Endometrium (tissue), 2 donors: Measurements from ENCODE around the gene CREM.
"Not testable (repeated sequence)": the region's sequence is repeated elsewhere in the genome, so short reads cannot be mapped to it uniquely, and the experiment has no call there.

ENCODE experiments used
- FAIRE-seq: peaks from 2 replicates; lab custom pipeline; 2012; peaks lifted over from hg19 to GRCh38; lab: Jason Lieb, UNC
- donor health status: control.
- donor health status: control.

The CREM gene

DNA sequence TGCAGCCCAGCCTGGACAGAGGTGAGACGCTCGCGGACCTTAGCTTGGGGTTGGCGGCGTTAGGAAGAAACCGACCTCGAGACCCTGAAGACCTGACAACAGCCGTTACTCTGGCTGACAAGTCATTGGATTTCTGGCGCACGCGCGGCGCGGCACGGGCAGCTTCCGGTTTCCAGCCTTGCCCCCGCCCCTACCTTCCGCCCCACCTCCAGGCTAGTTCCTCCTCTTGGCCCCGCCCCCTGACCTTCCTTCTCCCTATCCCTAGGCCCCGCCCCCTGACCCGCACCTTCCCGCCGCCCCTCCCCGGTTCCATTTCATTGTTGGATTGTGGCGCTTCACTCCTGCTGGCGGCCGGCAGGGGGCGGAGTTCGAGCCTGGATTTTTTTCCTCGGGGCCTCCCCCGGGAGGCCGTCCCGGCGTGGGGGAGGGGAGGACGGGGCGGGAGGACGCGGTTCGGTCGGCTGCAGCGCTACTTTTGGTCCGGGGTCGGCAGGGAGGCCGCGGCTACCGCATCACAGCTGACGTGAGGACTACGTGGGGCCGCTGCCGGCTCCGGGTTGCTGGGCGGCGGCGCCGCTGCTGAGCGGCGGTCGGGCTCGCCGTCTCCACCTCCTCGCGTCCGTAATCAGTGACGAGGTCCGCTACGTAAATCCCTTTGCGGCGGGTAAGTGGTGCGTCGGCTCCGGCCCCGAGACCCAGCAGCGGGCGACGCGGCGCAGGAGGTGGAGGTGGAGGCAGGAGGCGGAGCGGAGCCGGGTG lies at the start of gene CREM:
Gene CREM (plus strand): TSS at position 317 of the 759 bp plus-strand sequence. CDS start 10,990 bp downstream, outside the sequence.
- no peak for FAIRE-seq

GRCh38 chr10:35079265-35079664 lies 47.4 kb upstream of the CREM start:
- FAIRE-seq: no peak

DNA sequence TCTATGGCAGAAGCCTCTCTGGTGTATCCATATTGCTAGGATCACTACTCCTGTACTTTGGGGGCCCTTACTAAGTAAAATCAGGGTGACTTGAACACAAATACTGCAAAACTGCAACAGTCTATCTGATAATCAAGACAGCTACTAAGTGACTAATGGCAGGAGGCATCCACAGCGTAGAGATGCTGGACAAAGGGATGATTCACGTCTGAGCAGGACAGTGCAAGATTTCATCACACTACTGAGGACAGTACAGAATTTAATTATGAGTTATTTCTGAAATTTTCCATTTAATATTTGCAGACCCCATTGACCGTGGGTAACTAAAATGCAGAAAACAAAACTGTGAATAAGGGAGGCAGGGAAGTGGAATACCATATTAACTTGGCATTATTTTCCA lies 46.9 kb upstream of the CREM start:
- no peak for FAIRE-seq

- not testable (repeated sequence) for FAIRE-seq
Observed at GRCh38 chr10:35080261-35080660, 46.4 kb upstream of the CREM start.

- no peak for FAIRE-seq
Observed at GRCh38 chr10:35083242-35083641, 43.4 kb upstream of the CREM start.

GRCh38 chr10:35089611-35090161 lies 37.0 kb upstream of the CREM start:
- no peak for FAIRE-seq

DNA sequence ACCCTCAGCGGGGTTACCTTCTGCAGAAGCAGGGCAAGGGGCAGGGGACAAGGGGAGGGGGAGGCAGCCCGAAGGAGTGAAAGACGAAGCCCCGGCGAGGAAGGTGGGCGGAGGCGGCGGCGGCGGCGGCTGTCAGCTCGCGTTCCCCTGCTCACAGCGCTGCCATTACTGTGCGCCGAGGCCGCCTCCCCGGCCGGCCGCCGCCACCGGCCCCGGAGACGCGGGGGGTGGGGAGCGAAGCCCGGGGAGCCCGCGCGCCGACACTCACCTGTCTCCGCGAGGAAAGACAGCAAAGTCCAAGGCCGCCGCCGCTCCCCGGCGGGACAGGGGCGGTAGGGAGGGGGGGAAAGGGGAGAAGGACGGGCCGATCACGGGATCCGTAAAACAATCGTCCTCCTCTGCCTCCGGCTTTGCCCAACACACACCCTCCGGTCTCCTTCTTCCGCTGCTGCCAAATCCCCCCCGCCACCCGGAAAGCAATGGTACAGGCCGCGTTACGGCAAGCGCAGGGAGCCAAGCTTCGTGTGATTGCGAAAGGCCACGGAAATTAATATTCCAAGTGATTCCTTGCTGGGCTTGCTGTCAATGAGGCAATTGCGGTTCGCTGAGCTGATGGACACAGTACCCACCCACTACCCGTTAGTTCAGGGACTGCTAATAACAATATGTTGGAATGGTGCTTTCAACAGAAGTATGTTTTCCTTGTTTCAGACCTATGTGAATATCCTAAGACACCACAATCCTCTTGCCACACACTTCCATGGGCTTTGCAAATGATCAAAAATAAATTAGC lies 36.3 kb upstream of the CREM start, which contains the start of gene CUL2:
Gene CUL2 (minus strand): TSS at position 180 of the 793 bp plus-strand sequence. CDS start 19,024 bp downstream, outside the sequence.
- no peak for FAIRE-seq

DNA sequence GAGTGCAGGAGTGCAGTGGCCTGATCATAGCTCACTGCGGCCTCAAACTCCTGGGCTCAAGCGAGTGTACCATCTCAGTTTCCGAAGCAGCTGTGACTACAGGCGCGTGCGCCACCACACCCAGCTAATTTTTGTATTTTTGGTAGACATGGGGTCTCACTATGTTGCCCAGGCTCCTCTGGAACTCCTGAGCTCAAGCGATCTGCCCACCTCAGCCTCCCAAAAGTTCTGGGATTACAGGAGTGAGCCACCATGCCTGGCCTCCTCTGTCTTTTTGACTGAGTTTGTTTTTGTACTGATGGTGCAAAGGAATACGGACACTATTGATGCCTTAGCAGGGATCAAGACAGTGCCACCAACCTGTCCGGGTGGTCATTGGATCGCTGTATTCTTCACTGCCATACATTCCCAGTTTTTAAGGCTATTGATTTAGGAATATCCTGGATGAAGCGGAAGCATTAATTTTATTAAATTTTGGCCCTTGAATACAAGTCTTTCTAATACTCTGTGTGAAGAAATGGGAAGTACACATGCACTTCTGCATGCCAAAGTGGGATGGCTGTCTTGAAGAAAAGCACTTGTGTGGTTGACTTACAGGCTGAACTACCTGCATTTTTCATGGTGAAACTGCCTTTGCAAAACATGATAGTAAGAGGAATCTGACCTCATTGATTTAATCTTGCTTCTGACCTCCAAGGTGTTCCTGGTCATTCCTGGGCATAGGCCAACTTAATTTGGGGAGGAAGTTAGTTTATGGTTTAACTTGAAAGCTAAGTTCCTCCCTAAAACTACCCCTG lies 34.5 kb upstream of the CREM start:
- no peak for FAIRE-seq

- no peak for FAIRE-seq
Observed at GRCh38 chr10:35092851-35093250, 33.8 kb upstream of the CREM start.

- FAIRE-seq: no peak
Observed at GRCh38 chr10:35096312-35096711, 30.3 kb upstream of the CREM start.

GRCh38 chr10:35097510-35097909 lies 29.1 kb upstream of the CREM start:
- no peak for FAIRE-seq

GRCh38 chr10:35103882-35104281 lies 22.8 kb upstream of the CREM start:
- FAIRE-seq: no peak

- no peak for FAIRE-seq
Observed at GRCh38 chr10:35112571-35112970, 14.1 kb upstream of the CREM start.

- FAIRE-seq: no peak
Observed at GRCh38 chr10:35119378-35119777, 7.3 kb upstream of the CREM start.

DNA sequence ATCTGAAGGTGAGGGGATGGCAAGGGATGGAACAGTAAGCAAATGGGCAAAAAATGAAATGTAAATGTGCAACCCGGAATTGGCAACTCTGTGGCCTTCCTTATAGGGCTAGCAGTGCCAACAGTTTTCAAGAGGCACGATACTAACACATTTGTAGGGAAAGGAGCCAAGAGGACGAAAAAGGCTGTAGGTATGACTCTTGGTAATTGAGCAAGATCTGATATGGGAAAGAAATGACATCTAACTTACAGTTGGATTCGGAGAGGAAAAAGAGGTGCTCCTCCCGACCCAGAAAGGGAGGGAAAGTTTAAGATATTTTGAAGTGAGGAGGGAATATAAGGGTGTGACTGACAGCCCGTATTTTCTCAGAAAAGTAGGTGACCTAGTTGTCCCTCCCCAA lies 2.1 kb upstream of the CREM start:
- FAIRE-seq: no peak

DNA sequence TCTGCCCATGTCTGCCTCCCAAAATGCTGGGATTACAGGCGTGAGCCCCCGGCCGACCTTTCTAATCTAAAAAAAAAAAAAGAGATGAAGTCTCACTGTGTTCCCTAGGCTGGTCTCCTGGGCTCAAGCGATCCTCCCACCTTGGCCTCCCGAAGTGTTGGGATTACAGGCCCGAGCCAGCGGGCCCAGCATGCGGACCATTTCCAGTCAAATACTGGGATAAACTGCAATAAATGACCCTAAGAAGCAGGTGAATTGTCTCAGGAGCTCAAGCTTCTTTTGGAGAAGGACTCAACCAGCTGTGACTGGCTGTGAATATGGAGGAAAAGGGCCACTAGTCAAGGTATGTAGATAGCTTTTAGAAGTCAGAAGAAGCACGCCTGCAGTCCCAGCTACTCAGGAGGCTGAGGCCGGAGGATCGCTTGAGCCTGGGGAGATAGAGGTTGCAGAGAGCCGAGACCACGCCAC lies 550 bp upstream of the CREM start:
- FAIRE-seq: no peak

DNA sequence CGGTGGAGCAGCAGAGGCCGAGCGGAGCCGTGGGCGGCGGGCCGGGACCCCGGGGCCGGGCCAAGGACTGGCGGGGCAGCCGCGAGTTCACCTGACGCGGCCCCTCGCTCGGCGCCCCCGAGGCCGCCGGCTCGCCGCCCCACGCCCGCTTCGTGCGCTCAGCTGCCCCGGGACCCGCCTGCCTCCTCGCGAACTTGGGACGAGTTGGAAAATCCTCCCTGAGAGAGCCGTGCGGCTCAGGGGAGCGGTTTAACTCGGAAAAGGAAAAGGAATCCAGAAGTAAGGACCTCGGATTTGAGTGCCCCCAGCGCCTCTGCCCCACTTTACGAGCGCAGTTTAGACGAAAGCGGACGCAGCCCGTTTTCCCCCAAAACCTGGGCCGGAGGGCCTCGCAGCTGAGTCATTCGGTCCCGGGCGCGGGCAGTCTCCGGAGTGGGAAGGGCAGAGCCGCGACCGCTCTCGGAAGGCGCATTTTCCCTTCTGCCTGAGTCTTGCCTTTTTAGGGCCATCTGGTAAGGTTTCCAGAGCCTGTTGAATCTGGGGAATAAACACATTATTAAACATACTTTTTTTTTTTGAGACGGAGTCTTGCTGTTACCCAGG lies 744 bp downstream of the CREM start:
- FAIRE-seq: no peak

- FAIRE-seq: no peak
Observed at GRCh38 chr10:35129185-35129674, 2.6 kb downstream of the CREM start.

- no peak for FAIRE-seq
Observed at GRCh38 chr10:35130663-35131062, 4.0 kb downstream of the CREM start.

DNA sequence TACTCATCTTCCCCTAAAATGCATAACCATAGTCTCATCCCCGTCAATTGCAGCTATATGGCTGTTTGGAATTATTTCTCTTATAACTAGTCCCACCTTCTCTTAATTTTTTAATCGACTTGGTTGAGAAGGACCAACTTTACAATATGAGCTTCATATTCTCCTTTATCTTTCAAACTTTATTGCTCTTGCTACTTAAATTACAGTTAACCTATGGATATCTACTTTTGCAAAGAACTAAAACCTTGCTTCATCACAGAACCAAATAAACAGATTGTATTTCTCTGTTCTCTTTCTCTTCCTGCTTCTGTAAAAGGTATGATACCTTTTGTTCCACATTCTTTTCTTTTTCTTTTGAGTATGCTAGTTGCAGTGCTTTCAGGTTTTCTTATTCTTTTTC lies 6.1 kb downstream of the CREM start:
- peak; percentile 18 for FAIRE-seq

DNA sequence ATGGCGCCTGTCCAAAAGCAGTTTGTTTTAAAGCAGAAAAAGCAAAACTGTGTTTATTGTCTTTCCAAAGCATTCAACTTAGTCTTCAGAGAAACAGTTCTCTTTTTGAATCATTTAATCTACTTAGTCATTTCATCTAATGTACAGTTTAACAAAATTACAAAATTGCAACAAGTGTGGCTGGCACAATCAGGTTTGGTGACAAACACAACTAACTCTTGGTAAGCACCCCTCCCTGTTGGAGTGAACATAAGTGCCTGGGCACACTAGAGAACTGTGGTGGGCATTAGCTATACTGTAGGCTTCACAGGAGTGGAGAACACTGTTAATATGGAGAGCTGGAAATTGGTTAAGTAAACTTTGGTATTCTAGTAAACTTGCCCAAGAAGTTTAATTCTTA lies 6.9 kb downstream of the CREM start:
- no peak for FAIRE-seq

DNA sequence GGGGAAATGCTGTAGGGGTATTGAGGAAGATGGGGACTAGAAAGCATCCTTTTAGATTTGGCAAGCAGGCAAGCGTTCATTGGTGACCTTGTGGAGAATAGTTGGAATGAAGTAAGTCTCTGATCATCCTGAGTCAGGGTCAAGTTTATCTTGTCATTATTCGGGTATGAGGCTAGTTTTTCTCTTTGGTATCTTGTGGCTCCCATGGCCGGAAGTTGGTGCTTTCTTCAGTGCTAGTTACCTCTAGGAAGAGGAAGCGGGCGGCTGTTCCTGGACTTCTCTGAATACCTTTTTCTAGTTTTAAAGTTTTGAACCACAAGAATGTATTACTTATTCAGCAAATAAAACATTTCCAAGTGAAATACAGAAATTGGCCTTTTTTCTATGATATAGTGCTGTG lies 9.2 kb downstream of the CREM start:
- no peak for FAIRE-seq
